ENCODE data around the gene BRSK1. TPM values are rescaled to one million over a fixed set of nuclear protein-coding genes. Genes with fewer than 3 reads are reported as not detected.

The BRSK1 gene
- total RNA-seq, 1 donor from 2014 or later: 0.52 TPM

GRCh38 chr19:55352040-55352439 is 68.2 kb downstream of the BRSK1 start:
- no peak overlapping the region for H3K27ac ChIP-seq (ENCODE audit: low read depth, low read length)
- peaks cover 0 to 5% (median 0%) of the 10 kb centered on the region in 3 donors for H3K36me3 ChIP-seq (ENCODE audit: control insufficient read depth in 3 of 3, insufficient read depth in 3 of 3, low read length in 3 of 3)
- no peak overlapping the region for H3K9ac ChIP-seq (ENCODE audit: low read depth in 1 of 3, low read length in 3 of 3)
- H3K27me3 ChIP-seq (ENCODE audit: control insufficient read depth in 3 of 3, insufficient read depth in 3 of 3, low read length in 3 of 3): peaks cover 46 to 48% (median 47%) of the 10 kb centered on the region in 3 donors
- peaks cover 8 to 10% (median 10%) of the 10 kb centered on the region in 3 donors for H3K4me1 ChIP-seq (ENCODE audit: control insufficient read depth in 3 of 3, insufficient read depth in 3 of 3, low read length in 3 of 3)
- H3K4me3 ChIP-seq (ENCODE audit: low read length in 3 of 3): no peak overlapping the region
- H3K9me3 ChIP-seq (ENCODE audit: control insufficient read depth in 3 of 3, low read length in 3 of 3): no peaks in the 10 kb centered on the region

- Histone ChIP-seq H3K27ac (ENCODE audit: low read depth, low read length) (no peak overlapping the region), H3K9me3 (ENCODE audit: control insufficient read depth in 3 of 3, low read length in 3 of 3) (no peaks in the 10 kb centered on the region), H3K4me1 (ENCODE audit: control insufficient read depth in 3 of 3, insufficient read depth in 3 of 3, low read length in 3 of 3) (peaks cover 8 to 10% (median 10%) of the 10 kb centered on the region in 3 donors), H3K27me3 (ENCODE audit: control insufficient read depth in 3 of 3, insufficient read depth in 3 of 3, low read length in 3 of 3) (peaks cover 51 to 53% (median 52%) of the 10 kb centered on the region in 3 donors), H3K36me3 (ENCODE audit: control insufficient read depth in 3 of 3, insufficient read depth in 3 of 3, low read length in 3 of 3) (peaks cover 0 to 2% (median 0%) of the 10 kb centered on the region in 3 donors), H3K9ac (ENCODE audit: low read depth in 1 of 3, low read length in 3 of 3) (no peak overlapping the region), H3K4me3 (ENCODE audit: low read length in 3 of 3) (no peak overlapping the region)
These were observed 68.8 kb downstream of the BRSK1 start for GRCh38 chr19:55352549-55353145.

- Histone ChIP-seq H3K9me3 (ENCODE audit: control insufficient read depth in 3 of 3, low read length in 3 of 3) (no peaks in the 10 kb centered on the region), H3K9ac (ENCODE audit: low read depth in 1 of 3, low read length in 3 of 3) (no peak overlapping the region), H3K27me3 (ENCODE audit: control insufficient read depth in 3 of 3, insufficient read depth in 3 of 3, low read length in 3 of 3) (peaks cover 52 to 55% (median 53%) of the 10 kb centered on the region in 3 donors), H3K4me1 (ENCODE audit: control insufficient read depth in 3 of 3, insufficient read depth in 3 of 3, low read length in 3 of 3) (peaks cover 8 to 10% (median 10%) of the 10 kb centered on the region in 3 donors), H3K36me3 (ENCODE audit: control insufficient read depth in 3 of 3, insufficient read depth in 3 of 3, low read length in 3 of 3) (no peaks in the 10 kb centered on the region), H3K27ac (ENCODE audit: low read depth, low read length) (no peak overlapping the region), H3K4me3 (ENCODE audit: low read length in 3 of 3) (peak overlapping the region; percentile 30 to 60 (median 45))
These were observed 69.6 kb downstream of the BRSK1 start for GRCh38 chr19:55353356-55353802.

- Histone ChIP-seq H3K4me3 (ENCODE audit: low read length in 3 of 3) (peak overlapping the region; percentile 30 to 60 (median 45)), H3K9me3 (ENCODE audit: control insufficient read depth in 3 of 3, low read length in 3 of 3) (no peaks in the 10 kb centered on the region), H3K9ac (ENCODE audit: low read depth in 1 of 3, low read length in 3 of 3) (no peak overlapping the region), H3K4me1 (ENCODE audit: control insufficient read depth in 3 of 3, insufficient read depth in 3 of 3, low read length in 3 of 3) (peaks cover 8 to 10% (median 10%) of the 10 kb centered on the region in 3 donors), H3K36me3 (ENCODE audit: control insufficient read depth in 3 of 3, insufficient read depth in 3 of 3, low read length in 3 of 3) (no peaks in the 10 kb centered on the region), H3K27me3 (ENCODE audit: control insufficient read depth in 3 of 3, insufficient read depth in 3 of 3, low read length in 3 of 3) (peaks cover 52 to 56% (median 55%) of the 10 kb centered on the region in 3 donors), H3K27ac (ENCODE audit: low read depth, low read length) (no peak overlapping the region)
These were observed 70.3 kb downstream of the BRSK1 start for GRCh38 chr19:55353803-55354697.

- peaks cover 52 to 56% (median 55%) of the 10 kb centered on the region in 3 donors for H3K27me3 ChIP-seq (ENCODE audit: control insufficient read depth in 3 of 3, insufficient read depth in 3 of 3, low read length in 3 of 3)
- H3K36me3 ChIP-seq (ENCODE audit: control insufficient read depth in 3 of 3, insufficient read depth in 3 of 3, low read length in 3 of 3): no peaks in the 10 kb centered on the region
- H3K27ac ChIP-seq (ENCODE audit: low read depth, low read length): no peak within 1 kb of the TSS
- no peaks in the 10 kb centered on the region for H3K9me3 ChIP-seq (ENCODE audit: control insufficient read depth in 3 of 3, low read length in 3 of 3)
- peaks cover 8 to 10% (median 10%) of the 10 kb centered on the region in 3 donors for H3K4me1 ChIP-seq (ENCODE audit: control insufficient read depth in 3 of 3, insufficient read depth in 3 of 3, low read length in 3 of 3)
- H3K9ac ChIP-seq (ENCODE audit: low read depth in 1 of 3, low read length in 3 of 3): no peak within 1 kb of the TSS
- H3K4me3 ChIP-seq (ENCODE audit: low read length in 3 of 3): peak within 1 kb of the TSS; percentile 30 to 60 (median 45)
These were observed 71.0 kb downstream of the BRSK1 start, which contains the start of gene COX6B2 for GRCh38 chr19:55354698-55355212. Gene COX6B2 (minus strand): TSS chr19:55354719. CDS start chr19:55354521, 198 bp downstream.

- H3K9ac ChIP-seq (ENCODE audit: low read depth in 1 of 3, low read length in 3 of 3): no peak overlapping the region
- H3K9me3 ChIP-seq (ENCODE audit: control insufficient read depth in 3 of 3, low read length in 3 of 3): no peaks in the 10 kb centered on the region
- H3K4me1 ChIP-seq (ENCODE audit: control insufficient read depth in 3 of 3, insufficient read depth in 3 of 3, low read length in 3 of 3): peaks cover 8 to 10% (median 10%) of the 10 kb centered on the region in 3 donors
- no peaks in the 10 kb centered on the region for H3K36me3 ChIP-seq (ENCODE audit: control insufficient read depth in 3 of 3, insufficient read depth in 3 of 3, low read length in 3 of 3)
- no peak overlapping the region for H3K27ac ChIP-seq (ENCODE audit: low read depth, low read length)
- peaks cover 52 to 54% (median 53%) of the 10 kb centered on the region in 3 donors for H3K27me3 ChIP-seq (ENCODE audit: control insufficient read depth in 3 of 3, insufficient read depth in 3 of 3, low read length in 3 of 3)
- H3K4me3 ChIP-seq (ENCODE audit: low read length in 3 of 3): no peak overlapping the region
These were observed 71.5 kb downstream of the BRSK1 start for GRCh38 chr19:55355213-55355821.

GRCh38 chr19:55358493-55358892 is 74.7 kb downstream of the BRSK1 start:
- Histone ChIP-seq H3K27ac (ENCODE audit: low read depth, low read length) (no peak overlapping the region), H3K4me1 (ENCODE audit: control insufficient read depth in 3 of 3, insufficient read depth in 3 of 3, low read length in 3 of 3) (peaks cover 3 to 5% (median 4%) of the 10 kb centered on the region in 3 donors), H3K9ac (ENCODE audit: low read depth in 1 of 3, low read length in 3 of 3) (no peak overlapping the region), H3K27me3 (ENCODE audit: control insufficient read depth in 3 of 3, insufficient read depth in 3 of 3, low read length in 3 of 3) (peaks cover 22 to 24% (median 24%) of the 10 kb centered on the region in 3 donors), H3K4me3 (ENCODE audit: low read length in 3 of 3) (no peak overlapping the region), H3K9me3 (ENCODE audit: control insufficient read depth in 3 of 3, low read length in 3 of 3) (no peaks in the 10 kb centered on the region), H3K36me3 (ENCODE audit: control insufficient read depth in 3 of 3, insufficient read depth in 3 of 3, low read length in 3 of 3) (no peaks in the 10 kb centered on the region)

- no peaks in the 10 kb centered on the region for H3K36me3 ChIP-seq (ENCODE audit: control insufficient read depth in 3 of 3, insufficient read depth in 3 of 3, low read length in 3 of 3)
- no peak overlapping the region for H3K4me3 ChIP-seq (ENCODE audit: low read length in 3 of 3)
- H3K4me1 ChIP-seq (ENCODE audit: control insufficient read depth in 3 of 3, insufficient read depth in 3 of 3, low read length in 3 of 3): no peaks in the 10 kb centered on the region
- H3K27ac ChIP-seq (ENCODE audit: low read depth, low read length): no peak overlapping the region
- H3K9me3 ChIP-seq (ENCODE audit: control insufficient read depth in 3 of 3, low read length in 3 of 3): no peaks in the 10 kb centered on the region
- H3K27me3 ChIP-seq (ENCODE audit: control insufficient read depth in 3 of 3, insufficient read depth in 3 of 3, low read length in 3 of 3): peaks cover 17 to 21% (median 18%) of the 10 kb centered on the region in 3 donors
- no peak overlapping the region for H3K9ac ChIP-seq (ENCODE audit: low read depth in 1 of 3, low read length in 3 of 3)
These were observed 75.4 kb downstream of the BRSK1 start for GRCh38 chr19:55358943-55359908.

- Histone ChIP-seq H3K27me3 (ENCODE audit: control insufficient read depth in 3 of 3, insufficient read depth in 3 of 3, low read length in 3 of 3) (peaks cover 11 to 12% (median 12%) of the 10 kb centered on the region in 3 donors), H3K9ac (ENCODE audit: low read depth in 1 of 3, low read length in 3 of 3) (no peak overlapping the region), H3K4me1 (ENCODE audit: control insufficient read depth in 3 of 3, insufficient read depth in 3 of 3, low read length in 3 of 3) (no peaks in the 10 kb centered on the region), H3K36me3 (ENCODE audit: control insufficient read depth in 3 of 3, insufficient read depth in 3 of 3, low read length in 3 of 3) (no peaks in the 10 kb centered on the region), H3K4me3 (ENCODE audit: low read length in 3 of 3) (no peak overlapping the region), H3K9me3 (ENCODE audit: control insufficient read depth in 3 of 3, low read length in 3 of 3) (no peaks in the 10 kb centered on the region), H3K27ac (ENCODE audit: low read depth, low read length) (no peak overlapping the region)
These were observed 77.1 kb downstream of the BRSK1 start for GRCh38 chr19:55360902-55361301.
